Cardiac septum (tissue), 1 donor: ENCODE data around the gene KIF2A. TPM values are rescaled to one million over a fixed set of nuclear protein-coding genes. Genes with fewer than 3 reads are reported as not detected.

Experiments used
- DNase-seq: peaks from one replicate; pipeline ENCODE4 v3.0.0-alpha.2; 2020; ENCODE audit warnings: low spot score
- intact Hi-C: fragments of 100-400 bp; cut with DNase I; formaldehyde crosslinking; loops from one replicate; pipeline ENCODE4 v1.14.0; 2022
- total RNA-seq: library from RNA; stranded (reverse); fragmentation: NEBNext Ultra II Directional; extraction: Animal tissue kit (Norgen Biotek cat#: 25700); gene quantifications from one replicate; pipeline ENCODE4 v1.2.1, GENCODE V29; 2021
- donor health status: DM: no; HTN: no; CAD: no.

Gene KIF2A
- total RNA-seq, 1 donor from 2014 or later, result 13.4 TPM

- intact Hi-C loops, result no loop called here
- no peak for DNase-seq
These were observed 16.5 kb downstream of the KIF2A start for GRCh38 chr5:62322484-62322883.

- no peak for DNase-seq
- intact Hi-C loops, result no loop called here
These were observed 20.3 kb downstream of the KIF2A start for GRCh38 chr5:62326302-62326701.

GRCh38 chr5:62326702-62327101, 20.7 kb downstream of the KIF2A start:
- intact Hi-C loops, result no loop called here
- no peak for DNase-seq

- intact Hi-C loops, result no loop called here
- DNase-seq, result no peak
These were observed 21.4 kb downstream of the KIF2A start for GRCh38 chr5:62327138-62328053.

- no peak for DNase-seq
- intact Hi-C loops, result no loop called here
These were observed 22.9 kb downstream of the KIF2A start for GRCh38 chr5:62328772-62329491.

- intact Hi-C loops, result no loop called here
- DNase-seq, result no peak
These were observed 24.3 kb downstream of the KIF2A start for GRCh38 chr5:62330302-62330701.

GRCh38 chr5:62331921-62332320, 25.9 kb downstream of the KIF2A start:
- intact Hi-C loops, result no loop called here
- DNase-seq, result no peak

GRCh38 chr5:62333250-62333794, 27.3 kb downstream of the KIF2A start:
- no peak for DNase-seq
- intact Hi-C loops, result no loop called here

- no peak for DNase-seq
- intact Hi-C loops, result no loop called here
These were observed 28.1 kb downstream of the KIF2A start for GRCh38 chr5:62334082-62334481.

- intact Hi-C loops, result no loop called here
- DNase-seq, result no peak
These were observed 34.4 kb downstream of the KIF2A start for GRCh38 chr5:62340392-62340791.

GRCh38 chr5:62340979-62341378, 35.0 kb downstream of the KIF2A start:
- intact Hi-C loops, result no loop called here
- no peak for DNase-seq

GRCh38 chr5:62341783-62342475, 35.9 kb downstream of the KIF2A start:
- DNase-seq, result no peak
- intact Hi-C loops, result no loop called here

- no peak for DNase-seq
- intact Hi-C loops, result no loop called here
These were observed 36.5 kb downstream of the KIF2A start for GRCh38 chr5:62342476-62342837.

- intact Hi-C loops, result no loop called here
- DNase-seq, result no peak
These were observed 37.4 kb downstream of the KIF2A start for GRCh38 chr5:62343428-62343827.

- intact Hi-C loops, result no loop called here
- DNase-seq, result no peak
These were observed 40.7 kb downstream of the KIF2A start for GRCh38 chr5:62346748-62347147.

- intact Hi-C loops, result no loop called here
- DNase-seq, result no peak
These were observed 41.9 kb downstream of the KIF2A start for GRCh38 chr5:62347928-62348327.

GRCh38 chr5:62348723-62349481, 42.9 kb downstream of the KIF2A start:
- DNase-seq, result no peak
- intact Hi-C loops, result no loop called here

- intact Hi-C loops, result loop anchor here (5.0 to 10.0 kb wide), 2 partner anchors 49 to 132 kb away; partner anchors contain the start of gene KIF2A
- no peak for DNase-seq
These were observed 48.2 kb downstream of the KIF2A start for GRCh38 chr5:62354028-62354874.
